ENCODE results near the gene FAM227A.

The FAM227A gene

GRCh38 chr22:38564669-38565068, 91.5 kb downstream of the FAM227A start:
- no peaks in the 10 kb centered on the region for H3K36me3 ChIP-seq (ENCODE audit: control insufficient read depth in 1 of 2, insufficient read depth in 2 of 2, low read depth in 1 of 2, low read length in 2 of 2)
- no peaks in the 10 kb centered on the region for H3K27me3 ChIP-seq (ENCODE audit: control insufficient read depth in 1 of 2, insufficient read depth in 1 of 2, low read length in 2 of 2)
- H3K4ac ChIP-seq (ENCODE audit: low read depth in 1 of 2, low read length in 2 of 2), result no peak overlapping the region
- H4K8ac ChIP-seq (ENCODE audit: low read length), result no peak overlapping the region
- H3K14ac ChIP-seq (ENCODE audit: low read length in 2 of 2), result no peak overlapping the region
- no peak overlapping the region for H3K4me3 ChIP-seq (ENCODE audit: insufficient read depth in 1 of 2, low read depth in 1 of 2, low read length in 2 of 2)
- no peak overlapping the region for H2BK12ac ChIP-seq (ENCODE audit: low read length in 2 of 2)
- no peak overlapping the region for H2AFZ ChIP-seq (ENCODE audit: low read depth, low read length)
- no peak overlapping the region for H3K18ac ChIP-seq (ENCODE audit: low read depth in 1 of 2, low read length in 2 of 2)
- no peak overlapping the region for H3K9ac ChIP-seq (ENCODE audit: low read length)
- no peaks in the 10 kb centered on the region for H3K79me1 ChIP-seq (replicated peaks; ENCODE audit: low read length, poor library complexity, severe bottlenecking)
- peaks cover 3% of the 10 kb centered on the region for H3K4me1 ChIP-seq (ENCODE audit: control insufficient read depth, insufficient read depth, low read depth, low read length)
- H4K91ac ChIP-seq (ENCODE audit: low read length), result no peak overlapping the region
- H3K9me3 ChIP-seq (ENCODE audit: control insufficient read depth, low read length), result no peaks in the 10 kb centered on the region
- no peak overlapping the region for H3K27ac ChIP-seq (ENCODE audit: low read length, poor library complexity, severe bottlenecking)
- H2BK120ac ChIP-seq (ENCODE audit: low read depth, low read length), result no peak overlapping the region
- H3K4me2 ChIP-seq (ENCODE audit: low read length, poor library complexity, severe bottlenecking), result no peak overlapping the region
- DNase-seq, result no peak
- WGBS, result 75% methylated on average over 1 of the region's 2 CpGs
- no peak overlapping the region for H2BK15ac ChIP-seq (ENCODE audit: low read depth, poor library complexity, severe bottlenecking)
- H2BK5ac ChIP-seq (ENCODE audit: low read depth, low read length, poor library complexity, severe bottlenecking), result no peak overlapping the region
- no peak overlapping the region for H3K23ac ChIP-seq (ENCODE audit: low read length in 2 of 2)
- H2AK5ac ChIP-seq (ENCODE audit: low read length, severe bottlenecking), result no peak overlapping the region

GRCh38 chr22:38554281-38554680, 101.9 kb downstream of the FAM227A start:
- no peak overlapping the region for H3K4me2 ChIP-seq (ENCODE audit: low read length, poor library complexity, severe bottlenecking)
- no peaks in the 10 kb centered on the region for H3K27me3 ChIP-seq (ENCODE audit: control insufficient read depth in 1 of 2, insufficient read depth in 1 of 2, low read length in 2 of 2)
- 89% methylated on average over 1 of the region's 3 CpGs for WGBS
- no peak overlapping the region for H3K14ac ChIP-seq (ENCODE audit: low read length in 2 of 2)
- no peak overlapping the region for H3K4me3 ChIP-seq (ENCODE audit: insufficient read depth in 1 of 2, low read depth in 1 of 2, low read length in 2 of 2)
- H2AK5ac ChIP-seq (ENCODE audit: low read length, severe bottlenecking), result no peak overlapping the region
- H2BK15ac ChIP-seq (ENCODE audit: low read depth, poor library complexity, severe bottlenecking), result no peak overlapping the region
- no peak overlapping the region for H4K91ac ChIP-seq (ENCODE audit: low read length)
- H2BK5ac ChIP-seq (ENCODE audit: low read depth, low read length, poor library complexity, severe bottlenecking), result no peak overlapping the region
- no peak overlapping the region for H2BK120ac ChIP-seq (ENCODE audit: low read depth, low read length)
- no peaks in the 10 kb centered on the region for H3K4me1 ChIP-seq (ENCODE audit: control insufficient read depth, insufficient read depth, low read depth, low read length)
- H3K79me1 ChIP-seq (replicated peaks; ENCODE audit: low read length, poor library complexity, severe bottlenecking), result no peaks in the 10 kb centered on the region
- H3K27ac ChIP-seq (ENCODE audit: low read length, poor library complexity, severe bottlenecking), result no peak overlapping the region
- no peak overlapping the region for H4K8ac ChIP-seq (ENCODE audit: low read length)
- H3K9ac ChIP-seq (ENCODE audit: low read length), result no peak overlapping the region
- no peak overlapping the region for H2AFZ ChIP-seq (ENCODE audit: low read depth, low read length)
- no peak overlapping the region for H3K4ac ChIP-seq (ENCODE audit: low read depth in 1 of 2, low read length in 2 of 2)
- H3K23ac ChIP-seq (ENCODE audit: low read length in 2 of 2), result no peak overlapping the region
- H2BK12ac ChIP-seq (ENCODE audit: low read length in 2 of 2), result no peak overlapping the region
- H3K18ac ChIP-seq (ENCODE audit: low read depth in 1 of 2, low read length in 2 of 2), result no peak overlapping the region
- no peaks in the 10 kb centered on the region for H3K9me3 ChIP-seq (ENCODE audit: control insufficient read depth, low read length)
- H3K36me3 ChIP-seq (ENCODE audit: control insufficient read depth in 1 of 2, insufficient read depth in 2 of 2, low read depth in 1 of 2, low read length in 2 of 2), result no peaks in the 10 kb centered on the region
- no peak for DNase-seq

GRCh38 chr22:38549101-38549894, 106.9 kb downstream of the FAM227A start:
- Histone ChIP-seq H3K23ac (ENCODE audit: low read length in 2 of 2) (no peak overlapping the region), H3K4me1 (ENCODE audit: control insufficient read depth, insufficient read depth, low read depth, low read length) (no peaks in the 10 kb centered on the region), H3K14ac (ENCODE audit: low read length in 2 of 2) (no peak overlapping the region), H3K79me1 (replicated peaks; ENCODE audit: low read length, poor library complexity, severe bottlenecking) (no peaks in the 10 kb centered on the region), H3K4me3 (ENCODE audit: insufficient read depth in 1 of 2, low read depth in 1 of 2, low read length in 2 of 2) (no peak overlapping the region), H3K36me3 (ENCODE audit: control insufficient read depth in 1 of 2, insufficient read depth in 2 of 2, low read depth in 1 of 2, low read length in 2 of 2) (no peaks in the 10 kb centered on the region), H2BK5ac (ENCODE audit: low read depth, low read length, poor library complexity, severe bottlenecking) (no peak overlapping the region), H3K4ac (ENCODE audit: low read depth in 1 of 2, low read length in 2 of 2) (no peak overlapping the region), H2BK15ac (ENCODE audit: low read depth, poor library complexity, severe bottlenecking) (no peak overlapping the region), H2BK12ac (ENCODE audit: low read length in 2 of 2) (no peak overlapping the region), H3K9ac (ENCODE audit: low read length) (no peak overlapping the region), H3K27ac (ENCODE audit: low read length, poor library complexity, severe bottlenecking) (no peak overlapping the region), H2AK5ac (ENCODE audit: low read length, severe bottlenecking) (no peak overlapping the region), H2AFZ (ENCODE audit: low read depth, low read length) (no peak overlapping the region), H3K18ac (ENCODE audit: low read depth in 1 of 2, low read length in 2 of 2) (no peak overlapping the region), H4K8ac (ENCODE audit: low read length) (no peak overlapping the region), H4K91ac (ENCODE audit: low read length) (no peak overlapping the region), H3K4me2 (ENCODE audit: low read length, poor library complexity, severe bottlenecking) (no peak overlapping the region), H3K27me3 (ENCODE audit: control insufficient read depth in 1 of 2, insufficient read depth in 1 of 2, low read length in 2 of 2) (no peaks in the 10 kb centered on the region), H3K9me3 (ENCODE audit: control insufficient read depth, low read length) (peaks cover 2% of the 10 kb centered on the region), H2BK120ac (ENCODE audit: low read depth, low read length) (no peak overlapping the region)
- DNase-seq, result no peak
- 94% methylated on average over 4 of the region's 7 CpGs for WGBS

- no peaks in the 10 kb centered on the region for H3K79me1 ChIP-seq (replicated peaks; ENCODE audit: low read length, poor library complexity, severe bottlenecking)
- no peaks in the 10 kb centered on the region for H3K27me3 ChIP-seq (ENCODE audit: control insufficient read depth in 1 of 2, insufficient read depth in 1 of 2, low read length in 2 of 2)
- no peak overlapping the region for H3K4ac ChIP-seq (ENCODE audit: low read depth in 1 of 2, low read length in 2 of 2)
- H3K14ac ChIP-seq (ENCODE audit: low read length in 2 of 2), result no peak overlapping the region
- H2AFZ ChIP-seq (ENCODE audit: low read depth, low read length), result no peak overlapping the region
- H2BK12ac ChIP-seq (ENCODE audit: low read length in 2 of 2), result no peak overlapping the region
- H4K91ac ChIP-seq (ENCODE audit: low read length), result no peak overlapping the region
- peak overlapping the region; percentile 67 for H3K27ac ChIP-seq (ENCODE audit: low read length, poor library complexity, severe bottlenecking)
- no peak overlapping the region for H2BK5ac ChIP-seq (ENCODE audit: low read depth, low read length, poor library complexity, severe bottlenecking)
- H3K36me3 ChIP-seq (ENCODE audit: control insufficient read depth in 1 of 2, insufficient read depth in 2 of 2, low read depth in 1 of 2, low read length in 2 of 2), result no peaks in the 10 kb centered on the region
- H3K4me3 ChIP-seq (ENCODE audit: insufficient read depth in 1 of 2, low read depth in 1 of 2, low read length in 2 of 2), result no peak overlapping the region
- H2BK120ac ChIP-seq (ENCODE audit: low read depth, low read length), result no peak overlapping the region
- no peak overlapping the region for H2BK15ac ChIP-seq (ENCODE audit: low read depth, poor library complexity, severe bottlenecking)
- no peak overlapping the region for H2AK5ac ChIP-seq (ENCODE audit: low read length, severe bottlenecking)
- peaks cover 10% of the 10 kb centered on the region for H3K9me3 ChIP-seq (ENCODE audit: control insufficient read depth, low read length)
- peak overlapping the region; percentile 16 for H3K4me2 ChIP-seq (ENCODE audit: low read length, poor library complexity, severe bottlenecking)
- WGBS, result 93% methylated on average over 2 of the region's 2 CpGs
- no peak for DNase-seq
- no peak overlapping the region for H3K9ac ChIP-seq (ENCODE audit: low read length)
- peaks cover 2% of the 10 kb centered on the region for H3K4me1 ChIP-seq (ENCODE audit: control insufficient read depth, insufficient read depth, low read depth, low read length)
- H3K23ac ChIP-seq (ENCODE audit: low read length in 2 of 2), result no peak overlapping the region
- H4K8ac ChIP-seq (ENCODE audit: low read length), result no peak overlapping the region
- H3K18ac ChIP-seq (ENCODE audit: low read depth in 1 of 2, low read length in 2 of 2), result no peak overlapping the region
Observed at GRCh38 chr22:38540701-38541100, 115.5 kb downstream of the FAM227A start.
